ENCODE measurements around the gene PTPRU. TPM values are rescaled to one million over a fixed set of nuclear protein-coding genes. Genes with fewer than 3 reads are reported as not detected.

The PTPRU gene
- total RNA-seq, 2 donors from 2014 or later, result 28.7 to 47.8 TPM

GRCh38 chr1:29245876-29246275 is 9.6 kb downstream of the PTPRU start:
- Histone ChIP-seq H3K9me3 (no peaks in the 10 kb centered on the region), H3K4me3 (no peak overlapping the region), H3K36me3 (no peaks in the 10 kb centered on the region), H3K27ac (no peak overlapping the region), H3K4me1 (ENCODE audit: control insufficient read depth in 1 of 2, low read depth in 2 of 2) (no peaks in the 10 kb centered on the region), H3K27me3 (replicated peaks; ENCODE audit: insufficient read depth) (no peaks in the 10 kb centered on the region)
- TF ChIP-seq CTCF (IDR thresholded peaks at IDR 0.05), result no peak
- no peak for DNase-seq (ENCODE audit: low spot score)
- no peak for ATAC-seq (ENCODE audit: insufficient number of reproducible peaks, low FRiP score, low read depth)

- H3K9me3 ChIP-seq, result no peaks in the 10 kb centered on the region
- DNase-seq (ENCODE audit: low spot score), result no peak
- H3K4me1 ChIP-seq (ENCODE audit: control insufficient read depth in 1 of 2, low read depth in 2 of 2), result no peaks in the 10 kb centered on the region
- H3K36me3 ChIP-seq, result no peaks in the 10 kb centered on the region
- TF ChIP-seq CTCF (IDR thresholded peaks at IDR 0.05), result no peak
- ATAC-seq (ENCODE audit: insufficient number of reproducible peaks, low FRiP score, low read depth), result no peak
- no peaks in the 10 kb centered on the region for H3K27me3 ChIP-seq (replicated peaks; ENCODE audit: insufficient read depth)
- H3K27ac ChIP-seq, result no peak overlapping the region
- no peak overlapping the region for H3K4me3 ChIP-seq
Measured at GRCh38 chr1:29247044-29247443, 10.7 kb downstream of the PTPRU start.

GRCh38 chr1:29247571-29248273 is 11.4 kb downstream of the PTPRU start:
- no peaks in the 10 kb centered on the region for H3K27me3 ChIP-seq (replicated peaks; ENCODE audit: insufficient read depth)
- H3K4me3 ChIP-seq, result no peak overlapping the region
- no peak for ATAC-seq (ENCODE audit: insufficient number of reproducible peaks, low FRiP score, low read depth)
- no peak for DNase-seq (ENCODE audit: low spot score)
- no peaks in the 10 kb centered on the region for H3K4me1 ChIP-seq (ENCODE audit: control insufficient read depth in 1 of 2, low read depth in 2 of 2)
- no peaks in the 10 kb centered on the region for H3K9me3 ChIP-seq
- no peak for TF ChIP-seq CTCF (IDR thresholded peaks at IDR 0.05)
- no peaks in the 10 kb centered on the region for H3K36me3 ChIP-seq
- H3K27ac ChIP-seq, result no peak overlapping the region

GRCh38 chr1:29248409-29248808 is 12.1 kb downstream of the PTPRU start:
- H3K27me3 ChIP-seq (replicated peaks; ENCODE audit: insufficient read depth), result no peaks in the 10 kb centered on the region
- ATAC-seq (ENCODE audit: insufficient number of reproducible peaks, low FRiP score, low read depth), result no peak
- DNase-seq (ENCODE audit: low spot score), result no peak
- no peaks in the 10 kb centered on the region for H3K4me1 ChIP-seq (ENCODE audit: control insufficient read depth in 1 of 2, low read depth in 2 of 2)
- no peak overlapping the region for H3K4me3 ChIP-seq
- no peaks in the 10 kb centered on the region for H3K9me3 ChIP-seq
- H3K27ac ChIP-seq, result no peak overlapping the region
- no peak for TF ChIP-seq CTCF (IDR thresholded peaks at IDR 0.05)
- H3K36me3 ChIP-seq, result no peaks in the 10 kb centered on the region

GRCh38 chr1:29249170-29249691 is 12.9 kb downstream of the PTPRU start:
- no peak overlapping the region for H3K27ac ChIP-seq
- no peak for TF ChIP-seq CTCF (IDR thresholded peaks at IDR 0.05)
- no peak overlapping the region for H3K4me3 ChIP-seq
- H3K36me3 ChIP-seq, result no peaks in the 10 kb centered on the region
- H3K27me3 ChIP-seq (replicated peaks; ENCODE audit: insufficient read depth), result no peaks in the 10 kb centered on the region
- no peak for ATAC-seq (ENCODE audit: insufficient number of reproducible peaks, low FRiP score, low read depth)
- H3K4me1 ChIP-seq (ENCODE audit: control insufficient read depth in 1 of 2, low read depth in 2 of 2), result no peaks in the 10 kb centered on the region
- H3K9me3 ChIP-seq, result no peaks in the 10 kb centered on the region
- DNase-seq (ENCODE audit: low spot score), result no peak

All from thoracic aorta (tissue), 2 donors.